Fibroblast of skin of scalp (primary cell): ENCODE measurements around the gene TCAP.
"Not testable (repeated sequence)": the region's sequence is repeated elsewhere in the genome, so short reads cannot be mapped to it uniquely, and the experiment has no call there.

Source experiments
- DNase-seq: peaks from one replicate; pipeline ENCODE4 v3.0.0-alpha.2; 2013

TCAP gene

DNA sequence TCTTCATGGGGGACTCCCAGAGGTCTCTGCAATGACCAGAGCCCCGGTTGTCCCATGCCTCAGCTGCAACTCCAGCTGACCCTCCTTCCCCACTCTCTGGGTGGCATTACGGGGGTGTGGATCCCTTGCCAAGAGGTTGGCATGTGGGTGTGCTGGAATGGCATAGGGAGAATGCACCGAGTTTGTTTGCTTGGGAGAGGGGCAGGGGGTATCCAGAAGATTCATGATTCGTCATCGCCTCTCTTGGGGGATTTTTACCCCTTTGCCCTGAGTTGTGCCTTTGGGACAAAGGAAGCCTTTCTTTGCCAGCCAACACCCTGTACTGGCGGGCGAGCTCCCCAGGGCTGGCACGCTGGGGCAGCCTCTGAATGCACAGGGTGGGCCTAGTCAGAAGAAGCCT lies 41.2 kb downstream of the TCAP start:
- DNase-seq: no peak

DNA sequence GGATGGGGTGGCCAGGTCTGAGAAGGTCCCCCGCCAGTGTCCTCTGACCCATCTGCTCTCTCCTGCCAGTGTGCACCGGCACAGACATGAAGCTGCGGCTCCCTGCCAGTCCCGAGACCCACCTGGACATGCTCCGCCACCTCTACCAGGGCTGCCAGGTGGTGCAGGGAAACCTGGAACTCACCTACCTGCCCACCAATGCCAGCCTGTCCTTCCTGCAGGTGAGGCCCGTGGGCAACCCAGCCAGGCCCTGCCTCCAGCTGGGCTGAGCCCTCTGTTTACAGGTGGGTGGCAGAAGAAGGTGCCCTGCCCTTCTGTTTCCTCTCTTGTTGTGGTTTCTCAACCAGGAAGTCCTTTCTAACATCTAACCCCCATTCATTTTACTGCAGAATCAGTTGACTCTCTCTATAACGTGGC lies 41.8 kb downstream of the TCAP start:
- no peak for DNase-seq

DNA sequence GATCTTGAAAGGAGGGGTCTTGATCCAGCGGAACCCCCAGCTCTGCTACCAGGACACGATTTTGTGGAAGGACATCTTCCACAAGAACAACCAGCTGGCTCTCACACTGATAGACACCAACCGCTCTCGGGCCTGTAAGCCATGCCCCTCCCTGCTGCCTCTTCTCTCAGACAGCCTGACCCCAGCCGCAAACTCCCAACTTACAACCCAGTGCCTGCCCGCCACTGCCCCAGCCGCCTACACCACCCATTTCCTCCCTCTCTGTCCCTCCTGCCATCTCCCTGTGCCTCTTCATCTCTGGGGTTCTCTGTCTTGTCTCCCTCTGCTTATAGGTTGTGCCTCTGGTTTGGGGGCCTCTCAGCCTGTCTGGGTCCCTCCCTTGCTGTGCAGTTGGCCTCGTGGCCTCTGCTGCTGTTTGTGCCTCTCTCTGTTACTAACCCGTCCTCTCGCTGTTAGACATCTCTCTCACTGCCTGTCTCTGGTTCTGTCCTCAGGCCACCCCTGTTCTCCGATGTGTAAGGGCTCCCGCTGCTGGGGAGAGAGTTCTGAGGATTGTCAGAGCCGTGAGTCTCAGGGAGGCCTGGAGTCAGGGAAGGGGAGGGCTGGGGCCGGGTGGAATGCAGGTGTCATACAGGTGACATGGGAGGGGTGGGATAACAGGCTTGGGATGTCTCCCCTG lies 44.3 kb downstream of the TCAP start:
- no peak for DNase-seq

DNA sequence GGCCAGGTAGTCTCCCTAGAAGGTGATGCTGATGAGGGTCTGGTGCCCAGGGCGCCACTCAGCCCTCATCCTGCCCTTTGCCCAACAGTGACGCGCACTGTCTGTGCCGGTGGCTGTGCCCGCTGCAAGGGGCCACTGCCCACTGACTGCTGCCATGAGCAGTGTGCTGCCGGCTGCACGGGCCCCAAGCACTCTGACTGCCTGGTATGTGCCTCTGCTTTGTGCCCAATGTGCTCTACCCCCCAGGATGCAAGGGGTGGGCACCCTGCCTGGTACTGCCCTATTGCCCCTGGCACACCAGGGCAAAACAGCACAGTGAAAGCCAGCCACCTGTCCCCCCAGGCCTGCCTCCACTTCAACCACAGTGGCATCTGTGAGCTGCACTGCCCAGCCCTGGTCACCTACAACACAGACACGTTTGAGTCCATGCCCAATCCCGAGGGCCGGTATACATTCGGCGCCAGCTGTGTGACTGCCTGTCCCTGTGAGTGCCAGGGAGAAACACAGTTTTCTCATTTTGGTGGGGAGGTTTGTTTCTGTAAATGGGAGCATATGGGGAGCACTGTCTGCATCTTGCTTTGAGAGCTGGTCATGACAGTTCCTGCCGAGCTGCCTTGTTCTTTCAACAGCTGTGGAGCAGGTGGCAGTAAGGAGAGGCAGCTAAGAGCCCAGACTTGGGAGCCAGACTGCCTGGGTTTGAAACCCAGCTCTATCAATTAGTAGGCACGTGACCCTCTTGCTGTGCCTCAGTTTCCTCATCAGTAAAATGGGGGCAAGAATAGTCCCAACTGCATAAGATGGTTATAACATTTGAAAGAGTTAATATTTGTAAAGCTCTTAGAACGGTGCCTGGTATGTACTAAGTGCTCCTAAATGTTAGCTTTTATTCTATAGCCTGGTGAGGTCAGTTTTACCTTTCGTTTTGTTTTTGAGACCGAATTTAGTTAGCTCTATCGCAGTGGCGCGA lies 45.1 kb downstream of the TCAP start:
- DNase-seq: no peak

DNA sequence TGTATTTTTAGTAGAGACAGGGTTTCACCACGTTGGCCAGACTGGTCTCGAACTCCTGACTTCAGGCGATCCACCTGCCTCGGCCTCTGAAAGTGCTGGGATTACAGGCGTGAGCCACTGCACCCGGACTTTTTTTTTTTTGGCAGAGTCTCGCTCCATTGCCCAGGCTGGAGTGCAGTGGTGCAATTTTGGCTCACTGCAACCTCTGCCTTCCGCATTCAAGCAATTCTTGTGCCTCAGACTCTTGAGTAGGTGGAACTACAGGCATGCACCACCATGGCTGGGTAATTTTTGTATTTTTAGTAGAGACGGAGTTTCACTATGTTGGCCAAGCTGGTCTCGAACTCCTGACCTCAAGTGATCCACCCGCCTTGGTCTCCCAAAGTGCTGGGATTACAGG lies 45.9 kb downstream of the TCAP start:
- DNase-seq: not testable (repeated sequence)

DNA sequence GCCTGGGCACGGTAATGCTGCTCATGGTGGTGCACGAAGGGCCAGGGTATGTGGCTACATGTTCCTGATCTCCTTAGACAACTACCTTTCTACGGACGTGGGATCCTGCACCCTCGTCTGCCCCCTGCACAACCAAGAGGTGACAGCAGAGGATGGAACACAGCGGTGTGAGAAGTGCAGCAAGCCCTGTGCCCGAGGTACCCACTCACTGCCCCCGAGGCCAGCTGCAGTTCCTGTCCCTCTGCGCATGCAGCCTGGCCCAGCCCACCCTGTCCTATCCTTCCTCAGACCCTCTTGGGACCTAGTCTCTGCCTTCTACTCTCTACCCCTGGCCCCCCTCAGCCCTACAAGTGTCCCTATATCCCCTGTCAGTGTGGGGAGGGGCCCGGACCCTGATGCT lies 46.7 kb downstream of the TCAP start:
- DNase-seq: no peak

DNA sequence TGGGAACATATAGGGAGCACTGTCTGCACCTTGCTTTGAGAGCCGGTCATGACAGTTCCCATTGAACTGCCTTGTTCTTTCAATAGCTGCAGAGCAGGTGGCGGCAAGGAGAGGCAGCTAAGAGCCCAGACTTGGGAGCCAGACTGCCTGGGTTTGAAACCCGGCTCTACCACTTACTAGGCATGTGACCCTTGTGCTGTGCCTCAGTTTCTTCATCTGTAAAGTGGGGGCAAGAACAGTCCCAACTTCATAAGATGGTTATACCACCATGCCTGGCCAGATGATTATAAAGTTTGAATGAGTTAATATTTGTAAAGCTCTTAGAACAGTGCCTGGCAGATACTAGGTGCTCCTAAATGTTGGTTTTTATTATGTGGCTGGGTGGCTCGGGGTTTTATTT lies 49.1 kb downstream of the TCAP start:
- no peak for DNase-seq

DNA sequence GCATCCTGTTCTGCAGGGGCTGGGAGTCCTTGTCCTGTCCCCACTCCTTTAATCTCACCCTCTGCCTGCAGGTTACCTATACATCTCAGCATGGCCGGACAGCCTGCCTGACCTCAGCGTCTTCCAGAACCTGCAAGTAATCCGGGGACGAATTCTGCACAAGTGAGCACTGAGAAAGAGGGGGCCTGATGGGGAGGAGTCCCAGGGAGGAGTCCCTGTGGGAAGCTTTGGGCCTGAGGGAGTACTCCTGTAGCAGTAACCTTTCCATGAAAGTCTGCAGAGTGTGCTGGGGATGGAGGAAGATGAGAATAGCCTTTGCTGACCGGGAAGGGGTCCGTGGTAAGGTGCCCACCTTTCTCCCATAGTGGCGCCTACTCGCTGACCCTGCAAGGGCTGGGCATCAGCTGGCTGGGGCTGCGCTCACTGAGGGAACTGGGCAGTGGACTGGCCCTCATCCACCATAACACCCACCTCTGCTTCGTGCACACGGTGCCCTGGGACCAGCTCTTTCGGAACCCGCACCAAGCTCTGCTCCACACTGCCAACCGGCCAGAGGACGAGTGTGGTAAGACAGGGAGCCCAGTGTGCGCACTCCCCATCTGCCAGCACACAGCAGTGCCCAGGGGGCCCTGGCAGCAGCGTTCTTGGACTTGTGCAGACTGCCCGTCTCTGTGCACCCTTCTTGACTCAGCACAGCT lies 50.4 kb downstream of the TCAP start:
- no peak for DNase-seq
